Adrenal gland (tissue), 12 donors: ENCODE data around the gene AOPEP. TPM values are rescaled to one million over a fixed set of nuclear protein-coding genes. Genes with fewer than 3 reads are reported as not detected.
A peak's percentile ranks its signal among the peaks of the same experiment; 100 is the strongest.

Experiments
- DNase-seq, 7 donors: peaks; one replicate each; pipeline ENCODE4 v3.0.0-alpha.2; 2019 to 2020
- H3K27ac ChIP-seq, 5 donors: fragments of 200-600 bp; sonication (generic) in 4 of 5; 1 replicate in 3 of 5; 2 replicates in 2 of 5; pipeline versions ENCODE4 v1.5.1 to v1.8.0; 2016 to 2020; ENCODE audit warnings: mild to moderate bottlenecking in 1 of 5
- H3K27me3 ChIP-seq: fragments of 200-600 bp; 2 replicates; pipeline ENCODE4 v1.8.0; 2021
- H3K36me3 ChIP-seq, 2 donors: fragments of 200-600 bp; replicated peaks in 1 of 2; 1 replicate in 1 of 2; 2 replicates in 1 of 2; pipeline versions ENCODE4 v1.5.1 to v1.8.0; 2018 to 2022
- H3K4me1 ChIP-seq, 2 donors: fragments of 200-600 bp; replicated peaks in 1 of 2; 1 replicate in 1 of 2; 2 replicates in 1 of 2; pipeline versions ENCODE4 v1.5.1 to v1.8.0; 2018 to 2021
- H3K4me3 ChIP-seq, 4 donors: fragments of 200-600 bp; sonication (generic) in 3 of 4; one replicate each; pipeline ENCODE4 v1.5.1; 2016 to 2018
- H3K9me3 ChIP-seq, 3 donors: fragments of 200-600 bp; sonication (generic) in 1 of 3; replicated peaks in 1 of 3; 1 replicate in 2 of 3; 2 replicates in 1 of 3; pipeline versions ENCODE4 v1.5.1 to v1.8.0; 2016 to 2021
- POLR2A ChIP-seq, 2 donors: fragments of 450-650 bp; IDR thresholded peaks; one replicate each; pipeline ENCODE4 v1.6.1; 2017; ENCODE audit warnings: antibody characterized with exemption in 2 of 2, mild to moderate bottlenecking in 2 of 2, moderate library complexity in 1 of 2
- WGBS, 4 donors: extraction: QIAGEN DNeasy Blood & Tissue Kit in 2 of 4; methylation state at CpG; one replicate each; pipeline versions ENCODE4 v1.1.5 to v1.1.7; 2013 to 2017; 5-methylcytosine and 5-hydroxymethylcytosine counted together
- intact Hi-C, 2 donors: fragments of 100-400 bp; cut with DNase I; formaldehyde crosslinking; loops; one replicate each; pipeline versions ENCODE4 v1.14.1 to v1.15.0; 2022 to 2023
- polyA plus RNA-seq, 3 donors: library from polyadenylated mRNA; stranded (reverse); fragments of 200-250 nt in 2 of 3; fragments of 350-450 nt in 1 of 3; fragmentation: Illumina TruSeq in 1 of 3; extraction: RNeasy Lipid Tissue Mini Kit (QIAGEN cat#74804) in 1 of 3; gene quantifications; one replicate each; pipeline ENCODE4 v1.2.3, GENCODE V29; 2013 to 2014
- total RNA-seq, 9 donors: library from RNA; depleted of rRNA in 4 of 9; stranded (reverse); fragments of >200 nt in 4 of 9; fragments of 120-200 nt in 1 of 9; fragmentation: NEBNext Ultra II Directional in 1 of 9; extraction: Animal tissue kit (Norgen Biotek cat#: 25700) in 1 of 9; gene quantifications; one replicate each; pipeline versions ENCODE4 v1.1.0 to v1.2.4, GENCODE V29; 2013 to 2023
- TF ChIP-seq, protein P1 (sequence below), 6 experiments: fragments of 450-650 bp in 4 of 6; fragments of 200-600 bp in 2 of 6; sonication (generic) in 1 of 6; IDR thresholded peaks; 1 replicate in 5 of 6; 2 replicates in 1 of 6; pipeline versions ENCODE4 v1.5.1 to v1.8.0; 2016 to 2021; ENCODE audit warnings: antibody characterized with exemption in 6 of 6, mild to moderate bottlenecking in 2 of 6, moderate library complexity in 1 of 6
- donor health status: healthy with polysubstance abuse.
- donor health status: Bipolar disorder and iron deficiency.
- donor health status: DM: yes; HTN: yes; CAD: no.
- donor health status: DM: no; HTN: no; CAD: no.
- donor health status: DM: no; HTN: no; CAD: no.
- donor health status: DM: yes; HTN: yes; CAD: no.

The AOPEP gene
- total and polyA plus RNA-seq, 12 donors: 31.0 to 99.6 (median 71.0) TPM

DNA sequence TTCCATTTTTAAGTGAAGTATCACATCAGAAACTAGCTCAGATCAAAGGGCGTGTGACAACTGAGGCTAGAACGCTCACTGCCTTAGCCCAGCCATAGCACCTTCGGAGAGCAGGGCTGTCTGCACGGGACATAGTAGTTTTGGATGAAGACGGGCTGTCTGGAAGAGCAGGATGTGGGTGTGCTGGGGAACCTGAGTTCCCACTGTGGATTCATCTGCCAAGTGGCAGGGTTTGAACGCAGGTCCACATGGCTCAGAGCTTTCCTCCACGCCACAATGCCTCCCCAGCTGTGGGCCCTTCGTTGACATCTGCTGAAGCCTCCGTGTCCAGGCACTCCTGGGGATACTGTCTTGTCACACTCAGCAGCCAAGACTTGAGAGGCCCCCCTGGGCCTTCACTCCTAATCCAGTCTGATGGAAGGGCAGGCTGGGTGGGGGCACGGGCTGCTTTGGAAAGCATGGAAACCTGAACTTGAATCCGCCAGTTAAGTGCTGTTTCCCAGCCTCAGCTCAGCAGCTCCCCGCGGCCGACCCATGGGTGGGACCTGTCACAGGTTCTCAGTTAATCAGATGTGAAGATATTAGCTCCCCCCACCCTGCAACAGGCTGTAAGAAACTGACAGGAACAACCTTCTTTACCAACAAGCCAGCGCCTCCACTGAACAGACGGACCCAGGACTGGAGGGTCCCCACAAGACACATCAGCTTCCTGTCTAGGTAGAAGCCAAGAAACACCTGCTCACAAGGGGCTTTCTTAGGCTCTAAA, 362.9 kb downstream of the AOPEP start:
- intact Hi-C loops: loop anchor here in 1 of 2 donors (10.0 kb wide), 1 partner anchor 55 kb away; no protein-coding TSS in a partner anchor
- H3K27ac ChIP-seq: peak overlapping the region in 2 of 5 donors; percentile 59 to 63
- no peak overlapping the region for H3K4me3 ChIP-seq
- H3K27me3 ChIP-seq: no peaks in the 10 kb centered on the region
- TF ChIP-seq, protein P1, sequence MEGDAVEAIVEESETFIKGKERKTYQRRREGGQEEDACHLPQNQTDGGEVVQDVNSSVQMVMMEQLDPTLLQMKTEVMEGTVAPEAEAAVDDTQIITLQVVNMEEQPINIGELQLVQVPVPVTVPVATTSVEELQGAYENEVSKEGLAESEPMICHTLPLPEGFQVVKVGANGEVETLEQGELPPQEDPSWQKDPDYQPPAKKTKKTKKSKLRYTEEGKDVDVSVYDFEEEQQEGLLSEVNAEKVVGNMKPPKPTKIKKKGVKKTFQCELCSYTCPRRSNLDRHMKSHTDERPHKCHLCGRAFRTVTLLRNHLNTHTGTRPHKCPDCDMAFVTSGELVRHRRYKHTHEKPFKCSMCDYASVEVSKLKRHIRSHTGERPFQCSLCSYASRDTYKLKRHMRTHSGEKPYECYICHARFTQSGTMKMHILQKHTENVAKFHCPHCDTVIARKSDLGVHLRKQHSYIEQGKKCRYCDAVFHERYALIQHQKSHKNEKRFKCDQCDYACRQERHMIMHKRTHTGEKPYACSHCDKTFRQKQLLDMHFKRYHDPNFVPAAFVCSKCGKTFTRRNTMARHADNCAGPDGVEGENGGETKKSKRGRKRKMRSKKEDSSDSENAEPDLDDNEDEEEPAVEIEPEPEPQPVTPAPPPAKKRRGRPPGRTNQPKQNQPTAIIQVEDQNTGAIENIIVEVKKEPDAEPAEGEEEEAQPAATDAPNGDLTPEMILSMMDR (IDR thresholded peaks at IDR 0.05): no peak
- TF ChIP-seq POLR2A (IDR thresholded peaks at IDR 0.05): no peak
- no peaks in the 10 kb centered on the region for H3K9me3 ChIP-seq
- H3K36me3 ChIP-seq: peaks cover 0 to 27% of the 10 kb centered on the region in 2 donors
- H3K4me1 ChIP-seq: peaks cover 9 to 34% of the 10 kb centered on the region in 2 donors
- DNase-seq: no peak
- WGBS, 4 donors: 82 to 95% (median 90%) methylated on average over 6 to 16 of the region's 16 CpGs

DNA sequence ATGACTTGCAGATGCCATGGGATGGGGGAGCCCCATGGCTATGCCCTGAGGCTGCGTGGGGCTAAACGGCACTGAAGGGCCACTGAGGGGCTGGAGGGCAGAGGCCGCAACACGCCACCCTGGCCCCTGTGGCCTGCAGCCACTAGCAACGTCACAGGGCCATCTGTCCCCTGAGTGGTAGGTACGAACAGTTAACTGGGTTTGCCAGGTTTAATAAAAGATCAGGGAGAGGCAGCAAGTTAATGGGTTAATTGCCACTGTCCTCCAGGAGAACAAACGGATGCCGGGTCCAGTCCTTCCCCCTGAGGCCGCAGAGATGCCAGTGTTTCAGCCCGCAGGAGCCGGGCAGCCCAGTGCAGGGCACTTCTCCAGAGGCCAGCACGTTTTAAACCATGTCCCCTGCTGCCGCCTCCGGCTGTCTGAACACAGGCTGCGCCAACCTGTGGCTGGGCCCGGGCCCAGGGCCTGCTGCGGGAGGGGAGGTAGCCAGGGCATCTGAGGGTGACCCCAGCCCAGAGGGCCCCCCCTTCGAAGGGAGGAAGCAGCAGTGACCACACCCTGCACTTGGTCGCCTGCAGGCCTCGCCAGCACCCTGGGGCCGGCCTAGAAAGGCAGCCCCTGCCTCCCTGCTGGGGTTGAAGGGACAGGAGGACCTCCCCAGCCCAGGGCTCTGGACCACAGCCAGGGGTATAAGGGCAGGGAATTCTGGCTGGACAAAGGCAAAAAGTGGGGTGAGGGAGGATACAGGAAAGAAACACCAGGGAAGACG, 363.7 kb downstream of the AOPEP start:
- Histone ChIP-seq H3K36me3 (peaks cover 0 to 20% of the 10 kb centered on the region in 2 donors), H3K4me3 (no peak overlapping the region), H3K4me1 (peaks cover 9 to 34% of the 10 kb centered on the region in 2 donors), H3K27ac (peak overlapping the region in 2 of 5 donors; percentile 59 to 63), H3K27me3 (no peaks in the 10 kb centered on the region), H3K9me3 (no peaks in the 10 kb centered on the region)
- 55 to 68% (median 66%) methylated on average over 10 to 22 of the region's 22 CpGs for WGBS, 4 donors
- peak in 1 of 7 donors; percentile 72 for DNase-seq
- intact Hi-C loops: no loop called here
- TF ChIP-seq POLR2A (IDR thresholded peaks at IDR 0.05): no peak
- TF ChIP-seq, protein P1 (IDR thresholded peaks at IDR 0.05): no peak

DNA sequence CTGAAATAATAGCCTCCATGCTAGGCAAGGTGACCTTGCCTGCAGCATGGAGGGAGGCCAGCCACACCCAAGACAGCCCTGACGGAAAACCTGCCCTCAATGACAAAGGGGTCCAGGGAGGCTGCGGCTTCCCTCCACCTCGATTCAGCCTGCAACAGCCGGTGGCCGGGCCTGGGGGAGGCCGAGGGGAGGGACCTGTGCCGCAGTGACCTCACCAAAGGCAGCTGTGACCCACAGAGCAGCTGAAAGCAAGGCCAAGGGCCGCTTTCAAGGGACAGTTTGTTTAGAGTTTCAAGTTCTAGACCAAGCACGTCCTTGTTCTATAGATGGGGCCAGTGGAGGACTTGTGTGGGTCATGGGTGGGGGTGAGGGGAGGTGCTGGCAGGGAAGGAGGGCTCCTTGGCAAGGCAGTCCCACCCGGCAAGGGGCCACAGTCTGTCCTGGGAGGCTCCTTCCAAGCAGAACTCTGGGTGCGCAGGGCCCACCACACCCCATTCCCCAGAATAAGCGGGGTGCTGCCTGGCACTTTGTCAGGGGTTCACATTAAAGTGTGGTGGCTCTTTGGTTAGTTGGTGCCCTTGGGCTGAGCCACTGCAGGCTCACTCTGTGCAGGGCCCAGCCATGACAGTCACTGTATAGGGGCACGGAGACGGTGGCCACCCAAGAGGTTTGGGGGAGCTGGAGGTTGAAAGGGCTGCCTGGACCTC, 364.5 kb downstream of the AOPEP start:
- Histone ChIP-seq H3K9me3 (no peaks in the 10 kb centered on the region), H3K36me3 (peaks cover 0 to 12% of the 10 kb centered on the region in 2 donors), H3K4me1 (peaks cover 9 to 34% of the 10 kb centered on the region in 2 donors), H3K4me3 (no peak overlapping the region), H3K27me3 (no peaks in the 10 kb centered on the region), H3K27ac (peak overlapping the region in 2 of 5 donors; percentile 59 to 63)
- no peak for DNase-seq
- intact Hi-C loops: no loop called here
- WGBS, 4 donors: 46 to 80% (median 73%) methylated on average over 4 to 14 of the region's 14 CpGs
- TF ChIP-seq POLR2A (IDR thresholded peaks at IDR 0.05): no peak
- TF ChIP-seq, protein P1 (IDR thresholded peaks at IDR 0.05): no peak
